Lower lobe of right lung (tissue), 2 donors: ENCODE results near the gene PPM1D. TPM values are rescaled to one million over a fixed set of nuclear protein-coding genes. Genes with fewer than 3 reads are reported as not detected.

Experiments
- ATAC-seq, 2 donors: fragments of 200-7000 bp; cut with Tn5 transposase; one replicate each; pipeline ENCODE4 v1.9.1; 2020 to 2022; ENCODE audit warnings: mild to moderate bottlenecking in 2 of 2, moderate library complexity in 2 of 2
- DNase-seq: peaks from one replicate; pipeline ENCODE4 v3.0.0-alpha.2; 2020
- H3K27ac ChIP-seq: fragments of 200-600 bp; one replicate; pipeline ENCODE4 v1.8.0; 2022
- H3K27me3 ChIP-seq: fragments of 200-600 bp; one replicate; pipeline ENCODE4 v1.8.0; 2022; ENCODE audit warnings: low read depth
- H3K36me3 ChIP-seq: fragments of 200-600 bp; one replicate; pipeline ENCODE4 v1.8.0; 2022; ENCODE audit warnings: mild to moderate bottlenecking
- H3K4me1 ChIP-seq: fragments of 200-600 bp; one replicate; pipeline ENCODE4 v1.8.0; 2022
- H3K4me3 ChIP-seq: fragments of 200-600 bp; one replicate; pipeline ENCODE4 v1.8.0; 2022; ENCODE audit warnings: mild to moderate bottlenecking
- H3K9me3 ChIP-seq: fragments of 200-600 bp; one replicate; pipeline ENCODE4 v1.8.0; 2022
- intact Hi-C: fragments of 100-400 bp; cut with DNase I; formaldehyde crosslinking; loops from one replicate; pipeline ENCODE4 v1.11.0; 2022
- total RNA-seq: library from RNA; stranded (reverse); fragmentation: NEBNext Ultra II Directional; extraction: Animal tissue kit (Norgen Biotek cat#: 25700); gene quantifications from one replicate; pipeline ENCODE4 v1.2.1, GENCODE V29; 2021
- TF ChIP-seq, protein P1 (sequence below): fragments of 200-600 bp; IDR thresholded peaks from one replicate; pipeline ENCODE4 v1.8.0; 2022; ENCODE audit warnings: antibody characterized with exemption, mild to moderate bottlenecking
- donor health status: DM: no; HTN: yes; CAD: no; lungs with severe emphysema.

Gene PPM1D
- total RNA-seq, 1 donor from 2014 or later, result 21.3 TPM

DNA sequence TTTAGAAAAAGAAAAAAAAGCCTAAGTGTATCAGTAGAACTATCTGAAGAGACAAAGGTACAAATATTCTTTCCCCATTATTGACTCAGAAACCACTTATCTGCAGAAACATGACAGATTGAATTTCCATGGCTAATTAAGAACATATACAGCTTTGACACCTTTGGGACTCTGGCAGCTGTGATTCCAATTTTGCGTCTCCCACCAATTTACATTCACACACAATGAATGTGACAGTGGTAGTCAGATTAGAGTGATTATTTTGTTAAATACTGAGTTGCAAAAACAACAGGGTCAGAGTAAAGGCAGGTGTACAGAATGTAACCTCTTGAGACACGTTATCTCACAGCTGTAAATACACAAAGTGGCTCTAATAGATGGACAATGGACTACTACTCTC is 5.3 kb upstream of the PPM1D start:
- DNase-seq, result no peak
- intact Hi-C loops, result no loop called here
- Histone ChIP-seq H3K27me3 (no peaks in the 10 kb centered on the region), H3K9me3 (no peaks in the 10 kb centered on the region), H3K27ac (no peak overlapping the region), H3K4me3 (no peak overlapping the region), H3K4me1 (peaks cover 16% of the 10 kb centered on the region), H3K36me3 (no peaks in the 10 kb centered on the region)
- TF ChIP-seq, protein P1, sequence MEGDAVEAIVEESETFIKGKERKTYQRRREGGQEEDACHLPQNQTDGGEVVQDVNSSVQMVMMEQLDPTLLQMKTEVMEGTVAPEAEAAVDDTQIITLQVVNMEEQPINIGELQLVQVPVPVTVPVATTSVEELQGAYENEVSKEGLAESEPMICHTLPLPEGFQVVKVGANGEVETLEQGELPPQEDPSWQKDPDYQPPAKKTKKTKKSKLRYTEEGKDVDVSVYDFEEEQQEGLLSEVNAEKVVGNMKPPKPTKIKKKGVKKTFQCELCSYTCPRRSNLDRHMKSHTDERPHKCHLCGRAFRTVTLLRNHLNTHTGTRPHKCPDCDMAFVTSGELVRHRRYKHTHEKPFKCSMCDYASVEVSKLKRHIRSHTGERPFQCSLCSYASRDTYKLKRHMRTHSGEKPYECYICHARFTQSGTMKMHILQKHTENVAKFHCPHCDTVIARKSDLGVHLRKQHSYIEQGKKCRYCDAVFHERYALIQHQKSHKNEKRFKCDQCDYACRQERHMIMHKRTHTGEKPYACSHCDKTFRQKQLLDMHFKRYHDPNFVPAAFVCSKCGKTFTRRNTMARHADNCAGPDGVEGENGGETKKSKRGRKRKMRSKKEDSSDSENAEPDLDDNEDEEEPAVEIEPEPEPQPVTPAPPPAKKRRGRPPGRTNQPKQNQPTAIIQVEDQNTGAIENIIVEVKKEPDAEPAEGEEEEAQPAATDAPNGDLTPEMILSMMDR, result no peak
- no peak for ATAC-seq

DNA sequence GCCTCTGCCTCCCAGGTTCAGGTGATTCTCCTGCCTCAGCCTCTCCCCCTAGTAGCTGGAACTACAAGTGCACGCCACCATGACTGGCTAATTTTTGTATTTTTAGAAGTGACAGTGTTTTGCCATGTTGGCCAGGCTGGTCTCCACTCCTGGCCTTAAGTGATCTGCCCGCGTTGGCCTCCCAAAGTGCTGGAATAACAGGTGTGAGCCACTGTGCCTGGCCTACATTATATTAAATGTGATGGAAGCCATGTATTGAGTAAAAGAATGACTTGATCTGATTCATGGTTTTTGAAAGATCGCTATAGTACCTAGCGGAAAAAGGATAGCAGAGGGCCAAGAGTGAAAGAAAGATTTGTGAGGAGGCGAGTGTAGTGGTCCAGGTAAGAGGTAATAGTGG is 2.7 kb upstream of the PPM1D start:
- no peak overlapping the region for H3K4me3 ChIP-seq
- no peak for ATAC-seq
- H3K9me3 ChIP-seq, result no peaks in the 10 kb centered on the region
- DNase-seq, result no peak
- H3K27me3 ChIP-seq, result no peaks in the 10 kb centered on the region
- peaks cover 16% of the 10 kb centered on the region for H3K4me1 ChIP-seq
- no peak overlapping the region for H3K27ac ChIP-seq
- TF ChIP-seq, protein P1, result no peak
- H3K36me3 ChIP-seq, result no peaks in the 10 kb centered on the region
- intact Hi-C loops, result no loop called here

DNA sequence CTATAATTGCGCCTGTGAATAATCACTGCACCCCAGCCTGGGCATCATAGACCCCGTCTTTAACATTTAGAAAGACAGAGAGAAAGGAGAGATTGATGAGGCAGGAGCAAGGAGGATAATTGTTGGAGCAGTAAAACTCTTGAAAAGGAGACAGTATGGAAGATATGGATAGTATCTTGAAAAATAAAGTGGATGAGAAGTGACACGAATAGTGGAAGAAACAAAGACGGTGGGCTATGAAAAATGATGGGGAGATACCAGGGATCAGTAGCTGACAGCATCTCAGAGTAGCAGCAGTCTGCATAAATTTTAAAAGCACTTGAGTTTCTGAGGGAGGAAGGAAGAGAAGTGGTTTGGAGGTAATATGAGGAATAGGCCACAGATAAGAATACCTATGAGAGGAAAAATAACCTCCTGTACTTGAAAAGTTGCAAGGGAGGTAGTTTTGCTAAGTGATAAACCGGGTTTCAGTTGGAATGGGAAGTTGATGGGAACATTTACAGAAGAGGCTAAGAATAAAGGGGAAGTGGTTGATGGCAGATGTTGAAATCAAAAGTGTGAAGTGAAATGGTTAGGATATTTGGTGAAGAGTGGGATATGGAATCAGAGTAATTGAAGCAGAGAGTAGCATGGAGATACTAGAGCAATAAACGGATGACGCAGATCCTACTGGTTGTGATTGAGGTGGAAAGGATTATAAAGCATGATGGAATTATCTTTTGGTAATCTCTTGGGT is 1.8 kb upstream of the PPM1D start:
- DNase-seq (no peak), ATAC-seq (no peak)
- TF ChIP-seq, protein P1, result no peak
- H3K36me3 ChIP-seq, result no peaks in the 10 kb centered on the region
- intact Hi-C loops, result no loop called here
- H3K4me1 ChIP-seq, result peaks cover 21% of the 10 kb centered on the region
- H3K4me3 ChIP-seq, result no peak overlapping the region
- no peak overlapping the region for H3K27ac ChIP-seq
- no peaks in the 10 kb centered on the region for H3K9me3 ChIP-seq
- H3K27me3 ChIP-seq, result no peaks in the 10 kb centered on the region

DNA sequence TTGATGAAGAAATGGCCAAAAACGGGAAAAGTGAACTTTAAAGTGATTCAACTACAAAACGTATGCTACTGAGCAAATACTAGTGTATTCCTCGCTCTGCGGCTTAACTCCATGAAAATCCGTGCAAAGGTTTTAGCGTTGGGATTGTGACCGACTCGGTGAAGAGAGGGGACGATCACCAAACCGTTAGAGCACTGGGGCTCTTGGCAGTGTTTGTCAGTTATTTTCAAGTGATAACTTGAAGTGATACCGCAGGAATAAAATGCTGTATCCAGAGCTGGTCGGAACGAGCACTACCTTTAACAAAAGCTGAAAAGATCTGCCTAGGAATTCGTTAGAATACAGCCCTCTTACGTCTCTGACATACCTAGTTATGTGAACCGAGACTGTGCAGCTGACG is 773 bp upstream of the PPM1D start:
- ATAC-seq (no peak), DNase-seq (no peak)
- Histone ChIP-seq H3K4me1 (peaks cover 32% of the 10 kb centered on the region), H3K36me3 (no peaks in the 10 kb centered on the region), H3K27me3 (no peaks in the 10 kb centered on the region), H3K4me3 (peak overlapping the region; percentile 95), H3K9me3 (no peaks in the 10 kb centered on the region), H3K27ac (peak overlapping the region; percentile 97)
- TF ChIP-seq, protein P1, result no peak
- intact Hi-C loops, result no loop called here

DNA sequence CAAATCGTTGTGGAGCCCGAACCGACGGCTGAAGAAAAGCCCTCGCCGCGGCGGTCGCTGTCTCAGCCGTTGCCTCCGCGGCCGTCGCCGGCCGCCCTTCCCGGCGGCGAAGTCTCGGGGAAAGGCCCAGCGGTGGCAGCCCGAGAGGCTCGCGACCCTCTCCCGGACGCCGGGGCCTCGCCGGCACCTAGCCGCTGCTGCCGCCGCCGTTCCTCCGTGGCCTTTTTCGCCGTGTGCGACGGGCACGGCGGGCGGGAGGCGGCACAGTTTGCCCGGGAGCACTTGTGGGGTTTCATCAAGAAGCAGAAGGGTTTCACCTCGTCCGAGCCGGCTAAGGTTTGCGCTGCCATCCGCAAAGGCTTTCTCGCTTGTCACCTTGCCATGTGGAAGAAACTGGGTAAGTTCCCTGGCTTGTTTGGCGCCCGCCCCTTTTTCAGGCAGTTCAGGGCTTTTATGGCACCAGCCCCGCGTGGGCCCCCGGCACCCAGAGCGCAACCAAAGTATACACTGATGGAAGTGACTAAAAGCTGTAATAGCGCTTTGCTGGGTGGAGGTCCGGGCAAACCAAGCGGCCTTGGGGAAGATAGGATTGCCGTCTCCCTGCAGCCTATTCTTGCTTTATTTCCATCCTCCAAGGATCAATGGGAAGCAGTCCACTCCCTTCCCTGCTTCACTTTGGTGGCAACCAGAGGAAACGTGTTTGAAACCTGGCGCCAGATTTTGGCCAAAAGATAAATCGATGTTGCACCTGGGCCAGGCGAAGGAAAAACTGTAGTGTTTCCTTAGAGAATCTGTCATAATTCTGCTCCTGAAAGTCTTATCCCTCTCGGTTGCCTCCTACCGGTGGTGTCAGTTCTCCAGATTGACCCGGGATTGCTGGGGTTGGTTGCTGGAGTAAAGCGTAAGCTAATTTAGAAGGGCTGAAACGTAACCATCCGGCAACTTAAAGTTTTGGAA is 775 bp downstream of the PPM1D start:
- H3K27ac ChIP-seq, result peak overlapping the region; percentile 97
- peak overlapping the region; percentile 95 for H3K4me3 ChIP-seq
- ATAC-seq, result peak; percentile 63 to 65
- no peaks in the 10 kb centered on the region for H3K27me3 ChIP-seq
- H3K36me3 ChIP-seq, result no peaks in the 10 kb centered on the region
- peaks cover 47% of the 10 kb centered on the region for H3K4me1 ChIP-seq
- DNase-seq, result peak; percentile 71
- no peaks in the 10 kb centered on the region for H3K9me3 ChIP-seq
- TF ChIP-seq, protein P1, result peak; percentile 80
- intact Hi-C loops, result no loop called here
